Spleen (tissue), 7 donors: ENCODE results near the gene ADARB1.

ENCODE experiments used
- POLR2A ChIP-seq, 3 donors: fragments of 450-650 bp; IDR thresholded peaks; one replicate each; pipeline ENCODE4 v1.5.1; 2017; ENCODE audit warnings: antibody characterized with exemption in 3 of 3, mild to moderate bottlenecking in 1 of 3
- TF ChIP-seq, protein P1 (sequence below), 11 experiments: fragments of 200-600 bp in 7 of 11; fragments of 450-650 bp in 4 of 11; sonication (generic) in 4 of 11; IDR thresholded peaks in 8 of 11; conservative IDR thresholded peaks in 3 of 11; 1 replicate in 7 of 11; 2 replicates in 4 of 11; pipeline versions ENCODE4 v1.4.0 to v1.8.0; 2016 to 2021; ENCODE audit warnings: antibody characterized with exemption in 11 of 11, inconsistent platforms in 4 of 11, mild to moderate bottlenecking in 1 of 11
- donor health status: DM: no; HTN: no; CAD: no; lungs with moderate emphysema.
- donor health status: DM: no; HTN: no; CAD: no.
- donor health status: DM: no; HTN: no; CAD: no.

DNA sequence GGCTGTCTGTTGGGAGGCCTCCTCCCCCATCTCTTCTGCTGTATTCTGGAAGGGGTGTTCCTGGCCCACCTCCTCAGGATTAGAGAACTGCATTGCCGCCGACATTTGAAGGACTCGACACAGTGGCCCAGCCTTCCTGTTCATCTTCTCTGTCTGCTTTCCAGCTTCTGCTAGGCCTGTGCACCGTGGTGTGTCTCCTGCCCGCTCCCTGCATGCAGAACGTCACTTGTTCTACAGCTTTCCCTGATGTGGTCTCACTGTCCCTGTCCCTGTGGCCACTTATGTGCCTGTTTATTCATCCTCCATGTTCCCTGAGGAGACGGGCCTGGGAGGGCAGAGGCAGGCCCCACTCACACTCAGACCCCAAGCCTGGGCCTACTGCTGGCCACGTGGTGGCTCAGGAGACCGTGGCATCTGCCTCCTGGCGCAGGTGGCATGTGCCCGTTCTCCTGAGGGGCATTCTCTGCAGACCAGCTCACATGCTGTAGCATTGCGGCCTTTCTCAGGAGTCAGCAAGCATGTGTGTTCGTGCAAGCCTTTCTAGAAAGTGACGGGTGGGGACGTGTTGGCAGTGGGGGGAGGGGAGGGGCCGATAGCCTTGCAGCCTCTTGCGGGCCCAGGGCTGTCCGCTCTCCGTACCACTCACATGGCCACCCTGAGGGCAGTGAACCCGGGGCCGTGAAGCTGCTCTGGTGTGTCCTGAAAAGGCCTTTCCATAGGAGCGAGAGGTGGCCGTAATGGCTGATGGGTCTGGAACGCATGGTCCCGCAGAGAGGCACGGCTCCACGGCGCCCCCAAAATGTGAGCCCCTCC is 177.5 kb downstream of the ADARB1 start:
- TF ChIP-seq, protein P1, sequence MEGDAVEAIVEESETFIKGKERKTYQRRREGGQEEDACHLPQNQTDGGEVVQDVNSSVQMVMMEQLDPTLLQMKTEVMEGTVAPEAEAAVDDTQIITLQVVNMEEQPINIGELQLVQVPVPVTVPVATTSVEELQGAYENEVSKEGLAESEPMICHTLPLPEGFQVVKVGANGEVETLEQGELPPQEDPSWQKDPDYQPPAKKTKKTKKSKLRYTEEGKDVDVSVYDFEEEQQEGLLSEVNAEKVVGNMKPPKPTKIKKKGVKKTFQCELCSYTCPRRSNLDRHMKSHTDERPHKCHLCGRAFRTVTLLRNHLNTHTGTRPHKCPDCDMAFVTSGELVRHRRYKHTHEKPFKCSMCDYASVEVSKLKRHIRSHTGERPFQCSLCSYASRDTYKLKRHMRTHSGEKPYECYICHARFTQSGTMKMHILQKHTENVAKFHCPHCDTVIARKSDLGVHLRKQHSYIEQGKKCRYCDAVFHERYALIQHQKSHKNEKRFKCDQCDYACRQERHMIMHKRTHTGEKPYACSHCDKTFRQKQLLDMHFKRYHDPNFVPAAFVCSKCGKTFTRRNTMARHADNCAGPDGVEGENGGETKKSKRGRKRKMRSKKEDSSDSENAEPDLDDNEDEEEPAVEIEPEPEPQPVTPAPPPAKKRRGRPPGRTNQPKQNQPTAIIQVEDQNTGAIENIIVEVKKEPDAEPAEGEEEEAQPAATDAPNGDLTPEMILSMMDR (IDR thresholded peaks at IDR 0.05 in 8 of 11, conservative IDR thresholded peaks at IDR 0.05 in 3 of 11): no peak
- no peak for TF ChIP-seq POLR2A (IDR thresholded peaks at IDR 0.05)
